ENCODE results near the gene SMYD4. TPM values are rescaled to one million over a fixed set of nuclear protein-coding genes. Genes with fewer than 3 reads are reported as not detected.

Gene SMYD4
- total and polyA plus RNA-seq, 10 of the 15 experiments (the other 5 are each of a cell fraction or from before 2014, with no cell fraction given): 2.1 to 18.8 (median 13.7) TPM

GRCh38 chr17:1875597-1875996 lies 45.9 kb upstream of the SMYD4 start:
- Histone ChIP-seq H3K4me2 (ENCODE audit: control insufficient read depth, insufficient read depth) (no peak overlapping the region), H3K4me1 (ENCODE audit: control insufficient read depth, insufficient read depth, low read length) (no peaks in the 10 kb centered on the region), H3K36me3 (ENCODE audit: control insufficient read depth in 2 of 2, insufficient read depth in 2 of 2, low read length in 1 of 2) (peaks cover 23 to 36% of the 10 kb centered on the region in 2 experiments), H3K4me3 (no peak overlapping the region), H3K27me3 (replicated peaks in 1 of 2; ENCODE audit: control insufficient read depth in 2 of 2, insufficient read depth in 2 of 2, low read length in 1 of 2) (no peaks in the 10 kb centered on the region), H3K9me3 (replicated peaks; ENCODE audit: control insufficient read depth, insufficient read depth, low read length) (no peaks in the 10 kb centered on the region), H3K79me2 (ENCODE audit: control insufficient read depth, insufficient read depth, low read length) (no peaks in the 10 kb centered on the region), H4K20me1 (ENCODE audit: control insufficient read depth, insufficient read depth) (no peaks in the 10 kb centered on the region), H2AFZ (ENCODE audit: control insufficient read depth, low read depth, low read length) (no peak overlapping the region), H3K27ac (ENCODE audit: control insufficient read depth, insufficient read depth) (no peak overlapping the region), H3K9ac (ENCODE audit: control insufficient read depth, insufficient read depth, low read length) (no peak overlapping the region)
- intact Hi-C loops (cut with micrococcal nuclease; ENCODE audit: unreplicated experiment): no loop called here
- CTCF ChIA-PET: interaction anchor here (1.0 kb wide), 1 partner anchor 154 kb away, joined by 4 read pairs; no protein-coding TSS in a partner anchor
- no peak for ATAC-seq
- DNase-seq (ENCODE audit: low read depth, low spot score): no peak
- TF ChIP-seq SREBF1 (IDR thresholded peaks at IDR 0.05; ENCODE audit: low read length) (no peak), HSF1 (IDR thresholded peaks at IDR 0.05; ENCODE audit: low read depth, low read length) (no peak), IRF5 (IDR thresholded peaks at IDR 0.05; ENCODE audit: borderline replicate concordance) (no peak), RAD51 (IDR thresholded peaks at IDR 0.05) (no peak), JUNB (IDR thresholded peaks at IDR 0.05) (no peak), STAT1 (conservative IDR thresholded peaks at IDR 0.05) (no peak), HDAC2 (IDR thresholded peaks at IDR 0.05) (no peak), NR2F1 (conservative IDR thresholded peaks at IDR 0.05) (no peak)
- WGBS (ENCODE audit: insufficient coverage, insufficient replicate concordance, low lambda C conversion rate, missing lambda C conversion rate): 95% methylated on average over 4 of the region's 4 CpGs
- SMC1A ChIA-PET (ENCODE audit: uncharacterized antibody, unreplicated experiment): interaction anchor here (0.9 kb wide), 1 partner anchor 17 kb away, joined by 3 read pairs; no protein-coding TSS in a partner anchor
- RAD21 ChIA-PET (ENCODE audit: unreplicated experiment): no interaction called here
- in situ Hi-C loops (cut with MboI): no loop called here
- no peak for FAIRE-seq
- POLR2A ChIA-PET: no interaction called here
- BruUV-seq (replicated peaks): no TSS peak

All from GM12878 (cell line).